ENCODE data around the gene APP. TPM values are rescaled to one million over a fixed set of nuclear protein-coding genes. Genes with fewer than 3 reads are reported as not detected.

Gene APP
- total and polyA plus RNA-seq, 2 of the 13 experiments (the other 11 are each of a cell fraction or from before 2014, with no cell fraction given), result 70.6 to 262 TPM

GRCh38 chr21:26185021-26185420 lies 14.5 kb upstream of the APP start:
- Histone ChIP-seq H3K9me3 (ENCODE audit: low read length) (no peaks in the 10 kb centered on the region), H3K27me3 (ENCODE audit: control insufficient read depth in 1 of 2, insufficient read depth in 2 of 2, low read length in 2 of 2) (no peaks in the 10 kb centered on the region), H3K79me2 (ENCODE audit: insufficient read depth, low read length) (no peaks in the 10 kb centered on the region), H2AFZ (ENCODE audit: low read length) (no peak overlapping the region), H3K4me3 (replicated peaks in 1 of 3; ENCODE audit: insufficient read depth in 1 of 3, low read depth in 2 of 3, low read length in 3 of 3) (no peak overlapping the region), H3K36me3 (replicated peaks in 1 of 2; ENCODE audit: control insufficient read depth in 1 of 2, insufficient read depth in 2 of 2, low read length in 2 of 2) (no peaks in the 10 kb centered on the region), H4K20me1 (ENCODE audit: insufficient read depth, low read length) (no peaks in the 10 kb centered on the region), H3K4me2 (ENCODE audit: low read depth, low read length) (no peak overlapping the region), H3K4me1 (ENCODE audit: insufficient read depth, low read length) (no peaks in the 10 kb centered on the region), H3K27ac (ENCODE audit: extremely low read length, insufficient read depth, low read length) (no peak overlapping the region), H3K9ac (ENCODE audit: insufficient read depth, low read depth, low read length) (no peak overlapping the region)
- WGBS (ENCODE audit: low lambda C conversion rate), result 0% methylated on average over 2 of the region's 2 CpGs
- no peak for TF ChIP-seq MXD4 (CRISPR knock-in tag; IDR thresholded peaks at IDR 0.05)
- no peak for TF ChIP-seq FOXO1 (CRISPR knock-in tag; IDR thresholded peaks at IDR 0.05)
- no peak for TF ChIP-seq ZNF800 (CRISPR knock-in tag; IDR thresholded peaks at IDR 0.05)
- no peak for TF ChIP-seq MED8 (CRISPR knock-in tag; IDR thresholded peaks at IDR 0.05; ENCODE audit: insufficient replicate concordance)
- TF ChIP-seq ZNF576 (CRISPR knock-in tag; IDR thresholded peaks at IDR 0.05), result no peak
- TF ChIP-seq U2AF1 (optimal IDR thresholded peaks at IDR 0.05; ENCODE audit: low read depth, low read length), result no peak
- TF ChIP-seq IRF1 (CRISPR knock-in tag; IDR thresholded peaks at IDR 0.05; ENCODE audit: low read depth), result no peak
- no peak for TF ChIP-seq NCOA2 (CRISPR knock-in tag; IDR thresholded peaks at IDR 0.05)
- no peak for TF ChIP-seq TOE1 (CRISPR knock-in tag; IDR thresholded peaks at IDR 0.05)
- no peak for TF ChIP-seq ATF6 (CRISPR knock-in tag; conservative IDR thresholded peaks at IDR 0.05)
- no peak for TF ChIP-seq CHD4 (IDR thresholded peaks at IDR 0.05; ENCODE audit: borderline replicate concordance, low read length)
- no peak for TF ChIP-seq ZBTB26 (CRISPR knock-in tag; IDR thresholded peaks at IDR 0.05; ENCODE audit: borderline replicate concordance)
- TF ChIP-seq ARNTL (CRISPR knock-in tag; IDR thresholded peaks at IDR 0.05), result no peak
- no peak for TF ChIP-seq ZNF317 (CRISPR knock-in tag; IDR thresholded peaks at IDR 0.05)
- TF ChIP-seq ZNF274 (CRISPR knock-in tag; IDR thresholded peaks at IDR 0.05), result no peak
- ATAC-seq (no peak), FAIRE-seq (no peak), DNase-seq (ENCODE audit: low spot score) (no peak)
- ChIA-PET CTCF (ENCODE audit: low intra/inter-chr PET ratio, low total read pairs) (no interaction called here), POLR2A (no interaction called here)
- BruUV-seq (replicated peaks), result no TSS peak
- in situ Hi-C loops (cut with HindIII; ENCODE audit: extremely low pct_ligation_motif_present, low pct_unique_long_range_greater_than_20kb) (no loop called here), intact Hi-C loops (cut with micrococcal nuclease; ENCODE audit: unreplicated experiment) (no loop called here)

Data from HepG2 (cell line).